ENCODE measurements around the gene TTC17.
"Not testable (repeated sequence)": the region's sequence is repeated elsewhere in the genome, so short reads cannot be mapped to it uniquely, and the experiment has no call there.

Gene TTC17

DNA sequence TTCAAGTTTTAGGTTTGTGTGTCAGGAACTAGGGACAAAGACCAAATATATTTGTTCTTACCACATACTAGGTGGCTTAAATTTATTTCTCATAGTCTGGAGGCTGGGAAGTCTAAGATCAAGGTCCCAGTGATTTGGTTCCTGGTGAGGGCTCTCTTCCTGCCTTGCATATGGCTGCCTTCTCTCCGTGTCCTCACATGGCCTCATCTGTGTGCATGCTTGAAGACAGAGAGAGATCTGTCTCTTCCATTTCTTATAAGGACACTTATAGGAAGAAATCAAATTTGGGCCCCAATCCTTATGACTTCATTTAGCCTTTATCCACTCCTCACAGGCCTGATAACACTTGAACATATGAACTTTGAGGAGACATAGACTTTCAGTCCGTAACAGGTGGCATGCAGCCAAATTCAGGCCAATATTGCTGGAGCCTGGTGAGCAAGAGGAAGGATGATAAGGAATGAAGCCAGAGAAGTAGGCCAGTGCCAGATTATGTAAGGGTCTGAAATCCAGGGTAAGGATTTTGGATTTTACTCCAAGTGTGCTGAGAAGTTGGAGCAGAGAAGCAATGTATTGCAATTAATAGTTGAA, 35.1 kb downstream of the TTC17 start:
- DNase-seq, result no peak

DNA sequence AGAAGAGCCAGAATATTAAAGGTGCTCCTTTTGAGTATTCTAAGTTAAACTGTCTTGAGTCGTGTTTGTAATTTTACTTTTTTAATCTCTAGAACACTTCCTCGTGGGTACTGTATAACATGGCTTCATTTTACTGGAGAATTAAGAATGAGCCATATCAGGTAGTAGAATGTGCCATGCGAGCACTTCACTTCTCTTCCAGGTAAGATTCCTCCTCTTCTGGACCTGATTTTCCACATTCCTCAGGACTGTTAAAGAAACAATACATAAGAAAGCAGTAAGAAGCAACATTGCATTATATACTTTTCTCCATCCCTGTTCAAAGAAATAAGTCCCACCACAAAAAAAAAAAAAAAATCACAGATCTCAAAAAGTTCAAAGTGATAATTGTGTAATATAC, 37.9 kb downstream of the TTC17 start:
- no peak for DNase-seq

DNA sequence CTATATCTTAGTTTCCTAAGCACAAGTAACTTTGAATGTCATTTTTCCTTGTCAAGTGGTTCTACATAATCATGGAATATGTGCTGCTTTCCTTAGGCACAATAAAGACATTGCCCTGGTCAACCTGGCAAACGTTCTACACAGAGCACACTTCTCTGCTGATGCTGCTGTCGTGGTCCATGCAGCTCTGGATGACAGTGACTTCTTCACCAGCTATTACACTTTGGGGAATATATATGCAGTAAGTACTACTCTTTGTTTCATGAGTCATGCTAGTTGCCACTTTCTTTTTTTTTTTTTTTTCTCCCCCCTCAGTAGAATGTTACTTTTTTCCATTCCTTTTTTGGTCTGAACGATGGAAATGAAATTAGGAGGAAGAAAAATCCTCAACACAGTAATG, 38.5 kb downstream of the TTC17 start:
- no peak for DNase-seq

GRCh38 chr11:43399983-43400630, 41.4 kb downstream of the TTC17 start:
- no peak for DNase-seq

- no peak for DNase-seq
Measured at GRCh38 chr11:43401252-43401651, 42.5 kb downstream of the TTC17 start.

DNA sequence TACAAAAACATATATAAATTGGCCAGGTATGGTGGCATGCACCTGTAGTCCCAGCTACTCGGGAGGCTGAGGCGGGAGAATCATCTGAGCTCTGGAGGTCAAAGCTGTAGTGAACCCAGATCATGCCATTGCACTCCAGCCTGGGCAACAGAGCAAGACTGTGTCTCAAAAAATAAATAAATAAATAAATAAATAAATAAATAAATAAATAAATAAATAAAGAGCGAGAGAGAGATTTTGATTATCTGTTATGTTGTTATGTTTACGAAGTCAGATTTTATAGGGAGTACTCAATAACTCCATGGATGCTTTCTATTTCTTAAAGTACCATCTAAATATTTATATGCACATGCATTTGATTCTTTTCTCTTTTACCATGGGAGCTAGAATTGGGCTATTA, 43.1 kb downstream of the TTC17 start:
- DNase-seq, result not testable (repeated sequence)

DNA sequence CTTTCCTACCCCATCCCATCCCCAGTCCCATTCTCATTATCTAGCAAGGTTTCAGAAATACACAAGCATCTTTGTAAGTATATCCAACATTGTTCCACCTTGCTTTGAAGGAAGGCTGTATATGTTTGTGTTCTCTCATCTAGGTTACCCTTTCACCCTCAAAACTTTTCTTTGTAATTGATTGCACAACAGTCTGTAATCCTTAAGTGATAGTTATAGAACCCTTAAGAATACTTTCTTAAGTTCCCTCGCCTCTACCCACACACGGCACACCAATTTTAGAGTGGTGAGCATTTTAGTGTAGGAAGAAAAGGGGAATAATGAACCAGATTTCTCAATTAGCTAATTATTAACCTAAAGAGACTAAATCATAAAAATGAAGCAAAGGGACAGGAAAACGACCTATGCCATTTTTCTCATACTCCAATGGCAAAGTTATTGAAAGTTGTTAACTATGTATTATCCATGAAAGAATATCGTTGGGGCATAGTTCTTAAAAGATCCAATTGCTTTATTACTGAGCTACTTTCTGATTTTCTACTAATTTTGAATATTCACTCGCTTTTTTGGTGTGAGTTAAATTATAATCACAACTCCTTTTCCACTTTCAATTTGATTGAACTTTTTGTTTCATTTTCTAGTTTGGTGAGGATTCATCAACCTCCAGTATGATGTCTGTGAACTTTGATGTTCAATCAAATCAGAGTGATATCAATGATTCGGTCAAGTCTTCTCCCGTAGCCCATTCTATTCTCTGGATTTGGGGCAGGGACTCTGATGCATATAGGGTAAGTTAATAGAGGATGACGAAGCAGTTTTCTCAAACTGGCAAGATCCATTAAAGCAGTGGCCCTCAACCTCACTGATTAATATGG, 44.9 kb downstream of the TTC17 start:
- DNase-seq, result no peak

GRCh38 chr11:43404406-43404805, 45.7 kb downstream of the TTC17 start:
- no peak for DNase-seq

GRCh38 chr11:43404836-43405479, 46.2 kb downstream of the TTC17 start:
- no peak for DNase-seq

- DNase-seq, result no peak
Measured at GRCh38 chr11:43408277-43408676, 49.6 kb downstream of the TTC17 start.

- no peak for DNase-seq
Measured at GRCh38 chr11:43410394-43410793, 51.7 kb downstream of the TTC17 start.

DNA sequence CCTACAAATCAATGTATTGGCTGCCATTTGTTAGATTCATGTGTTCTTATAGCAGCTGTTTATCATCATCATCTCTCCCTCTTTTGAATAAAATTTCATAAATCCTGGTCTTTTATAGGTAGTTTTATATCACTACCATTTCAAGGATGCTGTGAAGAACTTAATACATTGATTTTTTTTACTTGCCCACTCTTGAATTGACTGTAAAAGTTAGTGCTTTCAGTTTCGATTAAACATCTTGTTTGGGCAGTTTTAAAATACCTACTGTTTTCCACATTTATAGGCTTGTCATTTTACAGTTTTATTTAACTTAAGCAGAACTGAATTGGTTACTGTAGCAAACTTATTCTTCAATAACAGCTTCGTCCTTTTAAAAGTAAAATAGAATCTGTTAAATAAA, 59.5 kb downstream of the TTC17 start:
- DNase-seq, result no peak

GRCh38 chr11:43419460-43419859, 60.7 kb downstream of the TTC17 start:
- peak; percentile 46 to 56 (median 47) for DNase-seq

DNA sequence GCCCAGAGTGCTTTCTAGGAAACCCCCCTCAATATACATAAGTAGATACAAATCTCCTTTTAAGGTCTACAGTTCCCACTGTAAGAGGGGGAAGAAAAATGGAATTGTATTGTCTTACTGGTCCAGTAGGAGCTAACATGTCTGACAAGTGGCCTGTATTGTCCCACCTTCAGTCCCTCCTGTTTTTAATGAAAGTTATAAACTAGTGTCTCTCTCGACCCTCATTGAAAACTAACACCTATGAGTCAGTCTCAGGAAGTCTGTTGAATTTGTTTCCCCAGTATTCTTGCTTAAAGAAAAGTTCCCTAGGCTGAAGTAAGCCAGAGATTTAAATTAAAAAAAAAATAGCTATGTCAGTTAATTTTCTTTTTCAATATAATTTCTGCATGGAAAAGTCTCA, 69.3 kb downstream of the TTC17 start:
- DNase-seq, result no peak

DNA sequence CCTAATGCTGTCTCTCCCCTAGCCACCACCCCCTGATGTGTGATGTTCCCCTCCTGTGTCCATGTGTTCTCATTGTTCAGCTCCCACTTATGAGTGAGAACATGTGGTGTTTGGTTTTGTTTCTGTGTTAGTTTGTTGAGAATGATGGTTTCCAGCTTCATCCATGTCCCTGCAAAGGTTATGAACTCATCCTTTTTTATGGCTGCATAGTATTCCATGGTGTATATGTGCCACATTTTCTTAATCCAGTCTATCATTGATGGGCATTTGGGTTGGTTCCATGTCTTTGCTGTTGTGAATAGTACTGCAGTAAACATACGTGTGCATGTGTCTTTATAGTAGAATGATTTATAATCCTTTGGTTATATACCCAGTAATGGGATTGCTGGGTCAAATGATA, 72.2 kb downstream of the TTC17 start:
- DNase-seq, result not testable (repeated sequence)

DNA sequence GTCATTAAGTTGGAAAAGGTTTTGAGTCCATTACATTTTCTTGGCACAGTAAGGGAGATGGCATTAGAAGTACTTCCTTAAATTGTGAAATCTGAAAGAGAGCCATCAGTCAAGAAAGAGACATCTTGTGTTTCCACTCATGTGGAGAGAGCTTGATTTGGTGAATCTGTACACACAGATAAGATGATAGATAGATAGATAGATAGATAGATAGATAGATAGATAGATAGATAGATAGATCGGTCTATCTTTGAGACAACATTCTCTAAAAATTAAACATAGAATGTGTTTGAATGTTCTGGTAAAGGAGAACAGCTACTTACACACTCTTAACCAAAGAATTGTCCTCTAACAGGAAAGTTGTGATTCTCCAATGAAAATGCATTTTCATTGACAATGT, 76.2 kb downstream of the TTC17 start:
- DNase-seq, result peak in 1 of 3 donors; percentile 1

DNA sequence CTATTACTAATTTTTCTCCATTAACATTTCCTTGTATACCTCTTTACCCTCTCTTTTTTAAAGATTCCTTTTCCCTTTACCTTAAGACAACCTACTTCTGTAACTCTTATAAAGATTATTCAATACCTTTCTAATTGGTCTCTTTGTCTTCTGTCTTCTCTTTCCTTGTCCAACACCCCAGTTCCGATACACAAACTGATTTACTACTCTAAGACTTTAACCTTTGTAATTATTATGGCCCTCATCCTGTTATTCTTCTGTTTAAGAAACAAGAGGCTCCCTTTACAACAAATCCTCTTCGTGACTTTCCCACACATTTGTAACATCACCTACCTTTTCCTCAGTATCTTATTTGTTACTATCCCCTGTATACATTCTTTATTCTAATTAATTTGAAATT, 81.8 kb downstream of the TTC17 start:
- no peak for DNase-seq

DNA sequence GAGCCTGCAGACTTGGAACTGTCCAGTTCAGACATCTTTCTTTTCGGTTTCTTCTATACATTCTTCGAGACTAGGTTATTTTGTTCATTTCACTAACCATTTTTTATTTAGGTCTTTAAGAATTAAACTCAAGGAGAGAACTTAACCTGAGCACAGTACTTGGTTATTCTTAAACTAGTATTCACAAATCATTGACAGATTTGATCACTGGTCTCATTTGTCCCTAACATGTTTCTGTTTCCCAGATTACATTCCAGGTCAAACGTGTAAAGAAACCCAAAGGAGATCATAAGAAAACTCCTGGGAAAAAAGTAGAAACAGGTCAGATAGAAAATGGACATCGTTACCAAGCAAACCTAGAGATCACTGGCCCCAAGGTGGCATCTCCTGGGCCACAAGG, 85.1 kb downstream of the TTC17 start:
- DNase-seq, result no peak

GRCh38 chr11:43447151-43447550, 88.4 kb downstream of the TTC17 start:
- DNase-seq, result no peak

GRCh38 chr11:43458486-43458885, 99.8 kb downstream of the TTC17 start:
- DNase-seq, result no peak

- no peak for DNase-seq
Measured at GRCh38 chr11:43459246-43459645, 100.5 kb downstream of the TTC17 start.

GRCh38 chr11:43462359-43462758, 103.6 kb downstream of the TTC17 start:
- no peak for DNase-seq

GRCh38 chr11:43467958-43468357, 109.2 kb downstream of the TTC17 start:
- DNase-seq, result no peak

DNA sequence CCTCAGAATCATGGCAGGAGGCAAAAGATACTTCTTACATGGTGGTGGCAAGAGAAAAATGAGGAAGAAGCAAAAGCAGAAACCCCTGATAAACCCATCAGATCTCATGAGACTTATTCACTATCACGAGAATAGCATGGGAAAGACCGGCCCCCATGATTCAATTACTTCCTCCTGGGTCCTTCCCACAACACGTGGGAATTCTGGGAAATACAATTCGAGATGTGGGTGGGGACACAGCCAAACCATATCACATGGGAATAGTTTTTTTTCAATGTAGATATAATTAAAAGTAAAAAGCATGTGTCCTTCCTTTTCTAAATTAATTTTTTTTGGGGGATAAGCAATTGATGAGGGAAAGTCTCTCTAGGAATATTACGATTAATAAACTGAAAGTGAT, 118.8 kb downstream of the TTC17 start:
- DNase-seq, result peak; percentile 21 to 42 (median 33)
